ENCODE data around the gene HP.

The HP gene

GRCh38 chr16:72013888-72014581 lies 40.3 kb upstream of the HP start:
- no peaks in the 10 kb centered on the region for H3K9me3 Mint-ChIP-seq
- H3K27me3 Mint-ChIP-seq (ENCODE audit: low read depth): no peaks in the 10 kb centered on the region
- no peak for TF ChIP-seq CTCF (IDR thresholded peaks at IDR 0.05; ENCODE audit: unreplicated experiment in 3 of 3)
- H3K4me3 Mint-ChIP-seq: peak overlapping the region; percentile 45 to 77 (median 68)
- peaks cover 31% of the 10 kb centered on the region for H3K4me1 Mint-ChIP-seq
- H3K27ac Mint-ChIP-seq: peak overlapping the region; percentile 54 to 90 (median 86)
- H3K36me3 Mint-ChIP-seq (ENCODE audit: low read depth): peaks cover 12% of the 10 kb centered on the region

DNA sequence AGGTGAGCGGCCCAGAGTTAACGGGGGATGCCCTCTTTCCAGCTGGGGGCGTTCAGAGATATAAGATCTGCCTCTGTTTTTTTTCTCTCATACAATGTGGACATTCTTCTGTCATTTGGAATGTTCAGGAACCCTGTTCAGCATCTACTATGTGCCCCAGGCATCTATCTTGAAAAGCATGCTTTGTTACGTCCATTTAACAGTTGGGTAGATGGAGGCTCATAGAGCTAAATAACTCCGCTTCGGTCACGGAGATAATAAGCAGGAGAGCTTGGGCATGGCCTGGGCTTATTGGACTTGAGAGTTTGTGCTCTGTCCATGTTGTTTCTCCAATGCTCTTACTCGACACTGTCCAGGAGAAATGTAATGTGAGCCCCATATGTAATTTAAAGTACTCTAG lies 39.6 kb upstream of the HP start:
- Mint-ChIP-seq H3K4me3 (no peak overlapping the region), H3K27me3 (ENCODE audit: low read depth) (no peaks in the 10 kb centered on the region), H3K36me3 (ENCODE audit: low read depth) (peaks cover 18% of the 10 kb centered on the region), H3K9me3 (no peaks in the 10 kb centered on the region), H3K27ac (peak overlapping the region in 2 of 3 experiments; percentile 54 to 86), H3K4me1 (peaks cover 31% of the 10 kb centered on the region)
- no peak for TF ChIP-seq CTCF (IDR thresholded peaks at IDR 0.05; ENCODE audit: unreplicated experiment in 3 of 3)

DNA sequence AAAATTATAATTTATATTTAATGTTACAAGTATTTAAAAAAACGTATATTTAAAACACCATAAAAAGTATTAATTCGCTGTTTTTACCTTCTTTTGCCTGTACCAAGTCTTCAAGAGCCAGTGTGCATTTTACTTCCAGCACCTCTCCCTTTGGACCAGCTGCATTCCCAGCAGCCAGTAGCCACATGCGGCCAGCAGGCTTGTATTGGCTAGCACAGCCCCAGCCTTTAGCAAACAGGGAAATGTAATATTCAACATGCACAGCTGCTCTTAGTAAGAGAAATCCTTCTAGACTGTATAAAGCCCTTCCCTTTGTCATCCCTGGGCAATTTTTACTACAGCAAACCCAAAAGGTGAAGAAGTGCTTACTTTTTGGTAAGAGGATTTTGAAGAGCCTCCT lies 39.2 kb upstream of the HP start:
- Mint-ChIP-seq H3K4me1 (peaks cover 28% of the 10 kb centered on the region), H3K4me3 (peak overlapping the region in 1 of 3 experiments; percentile 63), H3K27ac (no peak overlapping the region), H3K27me3 (ENCODE audit: low read depth) (no peaks in the 10 kb centered on the region), H3K36me3 (ENCODE audit: low read depth) (peaks cover 18% of the 10 kb centered on the region), H3K9me3 (no peaks in the 10 kb centered on the region)
- no peak for TF ChIP-seq CTCF (IDR thresholded peaks at IDR 0.05; ENCODE audit: unreplicated experiment in 3 of 3)

DNA sequence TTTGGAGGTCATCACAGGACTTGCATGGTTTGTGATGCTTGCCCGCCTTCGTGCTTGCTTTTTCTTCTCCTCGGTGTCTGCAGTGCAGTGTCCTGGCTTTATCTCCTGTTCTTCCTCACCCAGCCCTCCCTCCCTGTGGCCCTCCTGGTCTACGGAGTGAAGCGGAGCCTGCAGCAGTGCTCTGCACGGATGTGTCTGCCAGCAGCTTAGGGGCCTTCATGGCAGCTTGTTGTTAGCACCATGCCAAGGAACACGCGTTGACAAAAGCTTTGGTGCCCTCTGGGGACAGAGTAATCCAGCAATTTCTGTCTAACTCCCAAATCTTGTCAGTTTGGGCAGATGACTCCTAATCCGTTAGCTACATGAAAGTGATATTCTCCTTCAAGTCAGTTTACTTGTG lies 35.8 kb upstream of the HP start:
- Mint-ChIP-seq H3K9me3 (no peaks in the 10 kb centered on the region), H3K4me1 (peaks cover 20% of the 10 kb centered on the region), H3K4me3 (no peak overlapping the region), H3K27ac (no peak overlapping the region), H3K36me3 (ENCODE audit: low read depth) (peaks cover 34% of the 10 kb centered on the region), H3K27me3 (ENCODE audit: low read depth) (no peaks in the 10 kb centered on the region)
- TF ChIP-seq CTCF (IDR thresholded peaks at IDR 0.05; ENCODE audit: unreplicated experiment in 3 of 3): no peak

DNA sequence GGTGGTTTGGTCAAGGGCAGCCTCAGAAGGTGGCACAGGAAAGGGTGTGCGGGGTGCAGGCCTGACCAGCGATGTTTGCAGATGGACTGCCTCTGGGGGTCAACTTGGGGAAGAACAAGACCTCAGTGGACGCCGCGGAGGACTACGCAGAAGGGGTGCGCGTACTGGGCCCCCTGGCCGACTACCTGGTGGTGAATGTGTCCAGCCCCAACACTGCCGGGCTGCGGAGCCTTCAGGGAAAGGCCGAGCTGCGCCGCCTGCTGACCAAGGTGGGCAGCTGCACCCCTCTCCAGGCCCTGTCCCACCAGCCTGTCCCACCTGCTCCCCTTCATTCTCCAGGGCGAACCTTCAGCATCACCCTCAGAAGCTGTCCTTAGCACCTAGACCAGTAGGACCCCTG lies 33.3 kb upstream of the HP start:
- Mint-ChIP-seq H3K4me3 (no peak overlapping the region), H3K9me3 (no peaks in the 10 kb centered on the region), H3K27me3 (ENCODE audit: low read depth) (no peaks in the 10 kb centered on the region), H3K36me3 (ENCODE audit: low read depth) (peaks cover 46% of the 10 kb centered on the region), H3K4me1 (no peaks in the 10 kb centered on the region), H3K27ac (no peak overlapping the region)
- peak; percentile 23 to 40 (median 30) for TF ChIP-seq CTCF (IDR thresholded peaks at IDR 0.05; ENCODE audit: unreplicated experiment in 3 of 3)

DNA sequence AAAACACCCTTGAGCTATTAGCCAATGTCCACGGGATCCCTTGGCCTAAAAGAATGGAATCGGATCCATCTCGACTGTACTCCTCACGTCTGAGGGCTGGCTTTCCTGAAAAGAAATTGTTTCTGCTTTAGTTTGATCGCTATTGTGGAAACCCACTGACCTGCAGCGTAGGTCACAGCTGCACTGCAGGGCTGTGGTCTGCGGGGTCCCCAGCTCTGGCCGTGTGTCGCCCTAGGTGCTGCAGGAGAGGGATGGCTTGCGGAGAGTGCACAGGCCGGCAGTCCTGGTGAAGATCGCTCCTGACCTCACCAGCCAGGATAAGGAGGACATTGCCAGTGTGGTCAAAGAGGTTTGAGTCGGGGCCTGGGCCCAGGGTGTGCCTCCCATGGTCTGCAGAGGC lies 32.2 kb upstream of the HP start:
- Mint-ChIP-seq H3K4me3 (no peak overlapping the region), H3K27me3 (ENCODE audit: low read depth) (no peaks in the 10 kb centered on the region), H3K4me1 (no peaks in the 10 kb centered on the region)

More for the DNA sequence above, 32.2 kb upstream of the HP start:
- peaks cover 45% of the 10 kb centered on the region for H3K36me3 Mint-ChIP-seq (ENCODE audit: low read depth)
- no peak overlapping the region for H3K27ac Mint-ChIP-seq
- TF ChIP-seq CTCF (IDR thresholded peaks at IDR 0.05; ENCODE audit: unreplicated experiment in 3 of 3): no peak
- H3K9me3 Mint-ChIP-seq: no peaks in the 10 kb centered on the region

Data from nephron (organoid).